Left lobe of liver (tissue), 2 donors: ENCODE results near the gene TAGLN3. TPM values are rescaled to one million over a fixed set of nuclear protein-coding genes. Genes with fewer than 3 reads are reported as not detected.

Source experiments
- ATAC-seq: fragments of 200-7000 bp; cut with Tn5 transposase; one replicate; pipeline ENCODE4 v1.9.1; 2020; ENCODE audit warnings: mild to moderate bottlenecking, moderate library complexity
- DNase-seq: peaks from one replicate; pipeline ENCODE4 v3.0.0-alpha.2; 2020; ENCODE audit warnings: low spot score
- total RNA-seq: library from RNA; stranded (reverse); gene quantifications from one replicate; pipeline ENCODE4 v1.2.1, GENCODE V29; 2021
- donor health status: DM: no; HTN: no; CAD: no; lungs with moderate emphysema.
- donor health status: DM: no; HTN: yes; CAD: no.

The TAGLN3 gene
- total RNA-seq, 1 donor from 2014 or later: not detected

DNA sequence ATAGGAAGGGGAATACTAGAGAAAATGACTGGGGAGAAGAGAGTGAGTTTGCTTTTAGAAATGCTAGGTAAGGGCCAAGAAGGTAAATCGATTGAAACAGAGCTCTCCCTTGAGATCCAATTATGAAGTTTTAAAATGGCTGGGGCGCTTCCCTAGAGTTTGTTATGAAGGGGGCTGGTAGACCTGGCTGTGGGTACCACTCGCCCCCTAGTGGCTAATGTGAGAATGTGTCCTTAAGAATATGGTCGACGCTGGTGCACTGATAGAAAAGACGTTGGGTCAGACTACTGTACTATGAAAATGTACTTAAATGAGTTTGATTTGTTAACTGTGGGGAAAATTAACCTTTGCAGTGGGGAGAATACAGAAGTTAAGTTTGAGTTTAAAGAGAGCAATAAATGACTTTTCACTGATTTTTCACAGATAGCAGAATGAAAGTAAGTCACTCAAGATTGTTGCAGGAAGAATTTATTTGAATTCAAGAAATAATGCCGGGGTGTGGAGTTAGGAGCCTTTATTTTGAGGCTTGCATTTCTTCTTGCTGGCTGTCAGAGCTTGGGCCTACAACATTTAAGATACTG is 45.0 kb downstream of the TAGLN3 start:
- ATAC-seq (peak; percentile 100), DNase-seq (peak; percentile 49)

DNA sequence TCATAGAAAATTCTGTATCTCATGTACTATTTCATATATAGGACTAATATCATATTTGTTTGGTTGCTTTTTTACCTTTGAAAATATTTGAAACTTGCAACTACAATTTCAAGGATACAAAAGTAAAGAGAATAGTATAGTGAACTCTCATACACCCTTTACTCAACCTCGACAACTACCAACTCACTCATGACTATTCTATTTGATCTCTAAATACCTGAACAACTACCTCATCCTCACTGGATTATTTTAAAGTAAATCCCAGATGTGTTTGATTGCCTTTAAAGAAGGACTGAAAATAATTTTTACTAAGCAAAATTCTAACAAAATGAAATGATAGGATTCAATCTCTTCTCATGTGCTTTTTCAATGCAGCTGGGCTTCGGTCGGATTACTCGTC is 47.9 kb downstream of the TAGLN3 start:
- no peak for ATAC-seq
- DNase-seq: no peak

DNA sequence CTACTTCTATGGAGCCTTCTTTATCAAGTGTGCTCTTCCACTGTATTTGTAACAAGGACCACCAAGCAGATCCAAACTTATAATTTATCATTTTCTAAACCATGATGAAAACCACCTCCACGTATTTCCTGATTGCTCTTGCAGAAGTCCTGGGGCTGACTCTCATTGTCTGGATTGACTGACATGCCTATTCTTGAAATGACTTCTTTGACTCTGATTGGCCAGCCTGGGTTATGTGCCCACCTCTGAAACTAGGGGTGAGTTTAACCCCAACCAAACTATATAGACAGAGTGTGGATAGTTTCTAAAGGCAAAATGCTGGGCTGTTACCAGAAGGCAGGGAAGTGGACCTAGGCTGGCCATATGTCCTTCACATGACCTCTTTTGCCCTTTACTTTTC is 48.5 kb downstream of the TAGLN3 start:
- DNase-seq (no peak), ATAC-seq (no peak)

DNA sequence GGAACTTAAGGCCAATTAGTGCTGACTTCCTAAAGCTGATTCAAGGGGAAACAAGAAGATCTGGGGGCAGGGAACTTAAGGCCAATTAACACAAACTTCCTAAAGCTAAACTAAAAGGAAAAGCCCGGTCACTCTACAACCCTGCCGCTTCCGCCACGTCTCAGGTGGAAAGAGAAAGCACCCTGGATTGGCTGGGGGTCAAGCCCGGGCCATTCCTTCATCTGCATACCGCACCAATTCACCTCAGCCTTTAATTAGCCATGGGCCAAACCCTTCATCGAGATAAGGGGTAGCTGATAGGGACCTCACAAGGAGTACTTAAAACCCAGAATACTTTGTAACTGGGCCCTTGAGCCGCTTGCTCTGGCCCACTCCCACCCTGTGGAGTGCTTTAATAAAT is 50.2 kb downstream of the TAGLN3 start:
- no peak for ATAC-seq
- DNase-seq: no peak

DNA sequence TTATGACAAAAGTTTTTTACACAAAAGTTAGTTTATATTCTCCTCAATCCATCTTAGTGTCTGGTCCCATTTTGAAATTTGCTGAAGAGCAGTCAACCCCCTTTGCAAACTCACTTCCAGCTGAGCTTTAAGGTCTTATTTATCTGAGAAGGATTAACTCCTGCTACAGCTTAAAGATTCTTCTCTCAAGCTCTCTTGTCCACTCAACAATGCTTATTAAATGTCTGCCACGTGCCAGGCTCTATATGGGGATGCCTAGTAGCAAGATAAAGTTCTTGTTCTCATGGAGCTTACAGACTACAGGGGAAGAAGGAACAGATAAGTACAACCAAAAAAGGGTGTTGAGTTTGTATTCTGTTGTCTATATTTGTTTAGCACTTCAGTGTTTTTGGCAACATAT is 54.5 kb downstream of the TAGLN3 start:
- no peak for ATAC-seq
- no peak for DNase-seq

DNA sequence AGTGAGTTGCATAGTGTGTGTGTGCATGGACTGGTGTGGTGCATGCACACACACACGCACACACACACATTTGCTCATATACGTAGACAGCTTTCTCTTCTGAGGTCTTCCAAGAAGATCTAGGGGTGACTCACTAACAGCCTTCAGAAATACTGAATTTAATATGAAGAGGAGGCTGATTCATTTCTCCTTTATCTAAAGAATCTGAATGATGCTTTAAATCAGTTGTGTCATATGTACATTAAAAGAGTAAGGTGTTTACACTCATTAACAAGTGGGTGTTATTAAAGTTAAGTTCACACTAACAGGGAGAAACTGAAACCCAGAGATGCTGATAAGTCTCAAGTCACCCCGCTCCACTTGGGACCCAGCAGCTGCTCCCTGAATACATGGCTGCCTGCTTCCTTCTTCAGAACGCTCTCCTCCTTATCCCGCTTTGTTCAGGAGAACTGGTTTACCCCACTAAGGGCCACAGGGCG is 57.8 kb downstream of the TAGLN3 start:
- ATAC-seq (no peak), DNase-seq (no peak)

DNA sequence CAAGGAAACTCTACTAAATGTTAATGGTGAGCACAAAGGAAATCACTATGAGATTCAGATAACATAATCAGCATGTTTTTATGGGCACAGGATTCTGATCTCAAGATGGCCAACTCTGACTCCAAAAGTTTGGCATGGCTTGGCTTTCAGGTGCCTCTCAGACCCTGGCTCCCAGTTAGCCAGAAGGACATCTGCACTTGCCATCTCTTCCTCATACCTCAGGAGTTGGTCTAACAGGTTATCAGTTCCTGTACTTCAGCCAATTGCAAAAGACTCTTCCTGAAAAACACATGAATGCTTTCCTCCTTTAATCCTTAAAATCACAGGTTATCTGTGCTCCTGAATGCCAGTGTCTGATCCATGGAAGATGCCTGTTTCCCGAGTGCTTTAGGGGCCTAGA is 60.8 kb downstream of the TAGLN3 start:
- ATAC-seq: no peak
- no peak for DNase-seq

DNA sequence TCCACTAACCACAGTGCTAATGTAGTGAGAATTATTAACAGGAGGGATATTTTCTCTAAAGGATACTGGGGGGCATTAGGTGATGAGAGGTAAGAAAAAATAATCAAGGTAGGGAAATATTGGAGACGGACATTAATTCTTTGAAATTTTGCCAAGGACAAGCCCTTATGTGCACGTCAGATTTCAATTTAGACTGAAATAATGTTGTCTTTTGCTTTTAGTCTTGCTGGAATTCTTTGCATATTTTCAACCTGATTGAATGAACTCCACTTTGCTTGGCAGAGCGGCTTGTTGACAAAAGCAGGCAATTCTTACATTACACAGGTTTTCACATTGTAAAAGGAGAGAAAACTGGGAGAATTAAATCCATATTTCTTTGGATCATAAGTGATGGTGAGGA is 62.4 kb downstream of the TAGLN3 start:
- DNase-seq: no peak
- ATAC-seq: no peak

Other genes with a start within 250 kb of the TAGLN3 start
- gene PHLDB2, start 139.7 kb upstream of the TAGLN3 start, total RNA-seq: 34.2 TPM
- gene ABHD10, start 19.9 kb upstream of the TAGLN3 start, total RNA-seq: 26.6 TPM
- gene TMPRSS7, start 35.8 kb downstream of the TAGLN3 start, total RNA-seq: not detected
- 0.28 TPM for gene C3orf52, start 87.5 kb downstream of the TAGLN3 start, total RNA-seq
- gene GCSAM, start 134.3 kb downstream of the TAGLN3 start, total RNA-seq: 0.18 TPM